ENCODE results near the gene PEF1.

DNA sequence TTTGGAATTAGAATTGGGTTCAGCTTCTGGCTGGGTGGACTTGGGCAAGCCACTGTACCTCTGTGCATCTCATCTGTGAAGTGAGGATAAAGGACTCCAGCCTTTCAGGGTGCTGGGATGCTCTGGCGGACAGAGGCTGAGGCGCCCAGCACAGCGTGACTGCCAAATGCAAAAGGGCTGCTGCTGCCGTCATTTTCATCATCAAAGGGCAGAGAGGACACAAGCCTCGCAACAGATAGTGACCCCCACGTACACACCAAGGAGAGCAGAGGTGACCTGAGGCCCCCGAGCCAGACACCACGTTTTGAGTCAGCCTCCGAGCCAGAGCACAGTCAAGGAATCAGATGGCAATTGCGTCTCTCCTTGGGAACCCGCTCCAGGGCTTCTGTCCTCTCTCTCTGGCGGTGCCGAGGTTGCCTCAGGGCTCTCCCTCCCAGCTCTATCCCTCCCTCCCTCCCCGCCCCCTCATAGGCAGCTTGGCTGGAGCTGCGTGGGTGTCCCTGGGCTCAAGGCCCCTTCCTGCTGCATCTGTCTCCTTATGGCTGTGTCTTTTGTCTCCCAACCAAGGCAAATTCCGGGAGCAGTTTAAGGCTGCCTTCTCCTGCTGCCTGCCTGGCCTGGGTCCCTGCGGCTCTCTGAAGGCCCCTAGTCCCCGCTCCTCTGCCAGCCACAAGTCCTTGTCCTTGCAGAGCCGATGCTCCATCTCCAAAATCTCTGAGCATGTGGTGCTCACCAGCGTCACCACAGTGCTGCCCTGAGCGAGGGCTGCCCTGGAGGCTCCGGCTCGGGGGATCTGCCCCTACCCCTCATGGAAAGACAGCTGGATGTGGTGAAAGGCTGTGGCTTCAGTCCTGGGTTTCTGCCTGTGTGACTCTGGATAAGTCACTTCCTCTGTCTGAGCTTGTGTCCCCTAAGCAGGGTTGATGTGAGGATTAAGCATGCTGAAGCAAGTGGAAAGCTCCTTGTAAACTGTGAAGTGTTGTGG lies 18.2 kb downstream of the PEF1 start:
- TF ChIP-seq, protein P1, sequence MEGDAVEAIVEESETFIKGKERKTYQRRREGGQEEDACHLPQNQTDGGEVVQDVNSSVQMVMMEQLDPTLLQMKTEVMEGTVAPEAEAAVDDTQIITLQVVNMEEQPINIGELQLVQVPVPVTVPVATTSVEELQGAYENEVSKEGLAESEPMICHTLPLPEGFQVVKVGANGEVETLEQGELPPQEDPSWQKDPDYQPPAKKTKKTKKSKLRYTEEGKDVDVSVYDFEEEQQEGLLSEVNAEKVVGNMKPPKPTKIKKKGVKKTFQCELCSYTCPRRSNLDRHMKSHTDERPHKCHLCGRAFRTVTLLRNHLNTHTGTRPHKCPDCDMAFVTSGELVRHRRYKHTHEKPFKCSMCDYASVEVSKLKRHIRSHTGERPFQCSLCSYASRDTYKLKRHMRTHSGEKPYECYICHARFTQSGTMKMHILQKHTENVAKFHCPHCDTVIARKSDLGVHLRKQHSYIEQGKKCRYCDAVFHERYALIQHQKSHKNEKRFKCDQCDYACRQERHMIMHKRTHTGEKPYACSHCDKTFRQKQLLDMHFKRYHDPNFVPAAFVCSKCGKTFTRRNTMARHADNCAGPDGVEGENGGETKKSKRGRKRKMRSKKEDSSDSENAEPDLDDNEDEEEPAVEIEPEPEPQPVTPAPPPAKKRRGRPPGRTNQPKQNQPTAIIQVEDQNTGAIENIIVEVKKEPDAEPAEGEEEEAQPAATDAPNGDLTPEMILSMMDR (IDR thresholded peaks at IDR 0.05; ENCODE audit: extremely low read depth in 1 of 2, insufficient read depth in 1 of 2, low read depth in 1 of 2, low read length in 2 of 2): no peak
- TF ChIP-seq, protein P2, sequence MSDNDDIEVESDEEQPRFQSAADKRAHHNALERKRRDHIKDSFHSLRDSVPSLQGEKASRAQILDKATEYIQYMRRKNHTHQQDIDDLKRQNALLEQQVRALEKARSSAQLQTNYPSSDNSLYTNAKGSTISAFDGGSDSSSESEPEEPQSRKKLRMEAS (IDR thresholded peaks at IDR 0.05; ENCODE audit: insufficient read depth, insufficient read length): no peak
- TF ChIP-seq MYC (IDR thresholded peaks at IDR 0.05; ENCODE audit: low read depth, low read length): no peak
